Measurements from ENCODE around the gene SLC24A4.

The SLC24A4 gene, protein sequence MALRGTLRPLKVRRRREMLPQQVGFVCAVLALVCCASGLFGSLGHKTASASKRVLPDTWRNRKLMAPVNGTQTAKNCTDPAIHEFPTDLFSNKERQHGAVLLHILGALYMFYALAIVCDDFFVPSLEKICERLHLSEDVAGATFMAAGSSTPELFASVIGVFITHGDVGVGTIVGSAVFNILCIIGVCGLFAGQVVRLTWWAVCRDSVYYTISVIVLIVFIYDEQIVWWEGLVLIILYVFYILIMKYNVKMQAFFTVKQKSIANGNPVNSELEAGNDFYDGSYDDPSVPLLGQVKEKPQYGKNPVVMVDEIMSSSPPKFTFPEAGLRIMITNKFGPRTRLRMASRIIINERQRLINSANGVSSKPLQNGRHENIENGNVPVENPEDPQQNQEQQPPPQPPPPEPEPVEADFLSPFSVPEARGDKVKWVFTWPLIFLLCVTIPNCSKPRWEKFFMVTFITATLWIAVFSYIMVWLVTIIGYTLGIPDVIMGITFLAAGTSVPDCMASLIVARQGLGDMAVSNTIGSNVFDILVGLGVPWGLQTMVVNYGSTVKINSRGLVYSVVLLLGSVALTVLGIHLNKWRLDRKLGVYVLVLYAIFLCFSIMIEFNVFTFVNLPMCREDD

DNA sequence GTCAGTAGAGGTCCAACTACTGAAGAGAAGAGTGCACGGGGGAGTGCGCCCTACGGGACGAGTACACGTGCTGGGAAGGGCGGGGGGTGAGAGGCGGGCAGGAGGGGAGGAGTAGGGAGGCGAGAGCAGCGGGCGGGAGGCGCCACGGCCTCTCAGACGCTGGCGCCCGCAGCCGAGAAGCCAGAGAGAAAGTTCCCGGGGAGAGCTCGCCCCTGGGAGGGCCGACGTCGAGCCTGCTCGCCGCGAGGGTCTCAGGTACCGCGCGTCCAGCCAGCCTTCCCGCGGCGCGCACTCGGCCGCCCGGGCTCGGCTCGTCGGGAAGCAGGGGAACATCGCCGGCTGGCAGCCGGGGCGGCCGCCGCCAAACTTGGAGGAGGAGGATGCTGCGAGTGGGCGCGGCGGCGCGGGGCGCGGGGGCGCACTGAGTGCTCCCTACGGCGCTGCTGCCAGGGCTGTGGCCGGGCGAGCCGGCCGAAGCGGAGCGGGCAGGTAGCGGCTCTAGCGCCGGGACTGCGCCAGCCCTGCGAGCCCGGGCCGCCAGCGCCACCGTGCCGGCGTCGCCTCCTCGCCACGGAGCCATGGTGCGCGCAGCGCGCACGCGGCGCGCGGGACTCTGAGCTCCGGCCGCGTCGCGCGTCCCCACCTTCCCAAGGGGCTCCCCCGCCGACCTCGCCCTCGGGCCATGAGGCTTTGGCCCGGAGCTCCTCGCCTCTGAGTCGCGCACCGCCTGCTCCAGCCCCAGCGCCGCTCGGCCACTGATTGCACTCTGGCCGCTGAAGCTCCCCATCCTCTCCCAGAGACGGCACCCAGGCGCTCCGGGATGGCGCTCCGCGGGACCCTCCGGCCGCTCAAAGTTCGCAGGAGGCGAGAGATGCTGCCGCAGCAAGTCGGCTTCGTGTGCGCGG lies at the start of gene SLC24A4:
TSS of gene SLC24A4 (plus strand) at position 155 of the 905 bp plus-strand sequence. CDS start at position 821, 666 bp downstream.
- DNase-seq, result no peak

DNA sequence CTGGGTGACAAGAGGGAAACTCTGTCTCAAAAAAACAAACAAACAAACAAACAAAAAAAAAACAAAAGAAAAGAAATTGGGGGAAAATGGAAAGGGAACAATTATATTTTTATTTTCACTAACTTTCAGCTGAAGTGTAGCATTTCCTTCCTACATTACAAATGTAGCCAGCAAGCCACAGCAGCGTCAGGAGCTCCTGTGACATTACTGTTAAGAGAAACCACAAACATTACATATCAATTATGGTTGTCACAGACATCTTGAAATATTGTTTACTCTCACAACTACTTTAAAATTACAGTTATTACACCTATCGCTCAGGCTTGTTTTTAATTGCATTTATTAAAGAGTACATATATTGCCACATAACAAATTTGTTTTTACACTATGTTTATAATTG lies 49.8 kb upstream of the SLC24A4 start:
- DNase-seq, result no peak

DNA sequence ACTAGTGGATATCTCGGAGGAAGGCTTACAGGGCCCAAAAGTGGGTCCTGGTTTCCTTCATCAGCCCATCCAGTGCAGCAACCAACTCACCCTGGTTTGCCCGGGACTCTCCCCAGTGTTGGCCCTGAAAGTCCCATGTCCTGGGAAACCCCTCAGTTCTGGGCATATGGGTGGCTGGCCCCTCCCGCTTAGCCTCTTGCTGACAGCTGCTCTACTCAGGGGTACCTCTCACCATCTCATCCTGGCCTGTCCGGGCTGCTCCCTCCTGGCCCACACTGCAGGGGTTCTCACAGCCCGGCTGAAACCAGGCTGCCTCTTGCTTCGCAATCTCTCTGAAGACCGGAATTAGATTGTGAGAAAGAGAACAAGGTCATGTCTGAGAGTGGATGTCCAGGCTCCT lies 48.9 kb upstream of the SLC24A4 start:
- DNase-seq, result no peak

DNA sequence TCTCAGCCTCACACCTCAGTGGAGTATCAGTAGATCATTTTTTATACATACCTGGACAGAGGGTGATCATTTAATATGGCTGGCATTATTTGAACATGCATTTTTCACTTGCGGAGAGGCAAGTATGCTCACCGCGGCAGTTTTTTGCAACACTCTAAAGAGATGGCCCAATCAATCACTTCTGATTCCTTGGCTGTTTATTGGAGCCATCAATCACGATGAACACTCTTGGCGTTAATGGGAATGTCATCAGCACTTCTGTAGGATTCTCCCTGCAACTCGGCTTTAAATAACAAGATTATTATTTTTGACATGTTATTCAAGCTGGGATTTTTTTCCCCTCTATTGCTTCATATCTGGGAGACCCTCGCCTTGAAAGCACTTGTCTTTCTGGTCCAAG lies 46.9 kb upstream of the SLC24A4 start:
- no peak for DNase-seq

DNA sequence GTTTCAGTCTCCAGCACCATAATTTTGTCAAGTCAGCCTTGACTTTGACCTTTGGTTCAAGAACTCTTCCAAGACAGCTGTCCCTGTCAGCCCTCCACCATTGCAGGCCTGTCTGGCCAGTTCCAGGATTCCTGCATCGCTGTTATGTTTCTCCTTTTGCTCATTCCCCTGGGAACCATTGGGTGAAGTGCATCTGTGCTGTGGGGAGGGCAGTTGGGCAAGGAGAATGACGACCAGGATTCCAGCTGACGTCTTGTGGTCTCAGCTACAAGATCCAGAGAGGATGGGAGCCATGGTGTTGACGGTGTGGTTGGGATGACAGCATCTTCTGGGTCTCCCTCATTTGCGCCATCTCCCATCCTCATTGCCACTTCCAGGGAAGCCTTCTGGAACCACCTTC lies 45.9 kb upstream of the SLC24A4 start:
- DNase-seq, result no peak

DNA sequence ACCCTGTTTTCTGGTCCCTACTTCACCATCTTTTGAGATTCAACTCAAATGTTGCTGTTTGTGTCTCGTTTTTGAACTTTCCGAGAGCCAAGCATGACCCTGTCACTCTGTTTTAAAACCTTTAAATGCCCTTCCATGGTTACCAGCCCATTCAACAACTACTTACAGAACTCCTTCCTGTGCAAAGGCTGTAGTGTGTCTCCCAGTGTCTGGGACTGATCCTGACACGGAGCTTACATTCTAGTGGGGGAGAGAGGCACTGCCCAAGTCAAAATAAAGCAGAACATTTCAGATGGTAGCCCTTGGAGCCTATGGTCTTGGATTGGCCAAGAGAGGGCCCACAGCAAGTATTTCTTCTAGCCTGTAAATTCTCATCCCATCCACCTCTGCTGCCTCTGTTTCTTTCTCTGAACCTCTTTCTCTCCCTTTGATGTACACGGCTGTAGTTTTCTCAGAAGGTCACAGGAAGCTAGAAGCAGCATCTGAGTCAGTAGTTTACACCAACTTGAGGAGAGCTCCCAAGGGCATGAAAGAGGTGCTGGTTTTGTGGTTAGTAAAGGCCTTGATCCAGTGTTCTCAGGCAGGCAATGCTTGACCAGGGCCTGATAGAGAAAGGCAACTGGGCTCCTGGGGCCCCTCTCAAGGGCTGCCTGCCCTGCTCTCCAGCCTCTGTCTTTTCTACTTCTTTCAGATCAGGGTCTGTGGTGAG lies 42.3 kb upstream of the SLC24A4 start:
- DNase-seq, result no peak

DNA sequence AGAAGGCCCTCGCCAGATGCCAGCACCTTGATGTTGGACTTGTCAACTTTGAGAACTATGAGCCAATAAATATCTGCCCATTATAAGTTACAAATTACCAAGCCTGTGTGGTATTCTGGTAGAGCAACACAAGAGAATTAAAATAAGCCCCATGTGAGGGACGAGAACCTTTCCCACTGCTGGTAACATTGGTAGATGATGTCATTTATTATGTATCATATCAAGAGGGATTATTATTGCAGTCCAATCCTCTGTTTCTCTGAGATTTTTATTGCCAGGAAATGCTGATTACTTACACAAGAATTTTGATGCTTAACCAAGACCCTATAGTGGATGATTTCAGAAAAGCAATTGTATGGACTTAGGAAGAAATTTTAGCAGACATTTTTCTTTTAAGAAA lies 40.3 kb upstream of the SLC24A4 start:
- DNase-seq, result no peak

DNA sequence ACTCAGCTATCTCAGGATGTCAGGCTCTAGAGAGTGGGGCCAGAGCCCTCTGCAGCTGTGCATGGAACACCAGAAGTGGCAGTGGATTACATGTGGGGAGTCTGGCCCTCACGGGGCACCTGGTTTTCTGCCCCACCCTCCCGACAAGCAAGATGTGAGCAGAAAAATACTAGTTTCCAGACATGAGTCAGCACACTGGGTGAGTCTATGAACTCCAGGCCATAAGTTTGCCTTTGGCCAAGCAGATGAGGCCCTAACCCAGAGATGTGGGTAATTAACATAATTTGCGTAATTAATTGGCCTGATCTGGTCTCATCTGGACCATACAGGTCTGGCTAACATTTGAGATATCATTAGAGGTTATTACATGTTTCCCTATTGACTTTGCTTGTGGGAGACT lies 37.7 kb upstream of the SLC24A4 start:
- no peak for DNase-seq

DNA sequence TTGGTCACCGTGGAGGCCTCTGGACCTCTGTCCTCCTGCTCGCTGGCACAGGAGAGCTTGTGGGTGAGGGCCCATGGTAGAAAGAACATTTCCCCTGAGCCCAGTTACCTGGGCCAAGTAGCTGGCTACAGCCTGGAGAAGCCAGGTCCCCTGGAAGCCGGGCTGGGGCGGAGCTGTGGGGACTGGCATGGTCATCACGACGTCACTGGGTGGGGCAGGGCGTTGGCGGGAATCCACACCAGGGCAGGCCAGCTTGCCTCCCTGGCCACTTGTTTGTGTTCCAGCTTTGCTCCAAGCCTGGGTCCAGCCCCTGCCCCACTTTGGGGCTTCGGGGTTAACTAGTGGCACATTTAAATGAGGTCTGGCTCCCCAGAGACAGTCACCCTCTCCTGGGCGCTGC lies 35.0 kb upstream of the SLC24A4 start:
- DNase-seq, result no peak

DNA sequence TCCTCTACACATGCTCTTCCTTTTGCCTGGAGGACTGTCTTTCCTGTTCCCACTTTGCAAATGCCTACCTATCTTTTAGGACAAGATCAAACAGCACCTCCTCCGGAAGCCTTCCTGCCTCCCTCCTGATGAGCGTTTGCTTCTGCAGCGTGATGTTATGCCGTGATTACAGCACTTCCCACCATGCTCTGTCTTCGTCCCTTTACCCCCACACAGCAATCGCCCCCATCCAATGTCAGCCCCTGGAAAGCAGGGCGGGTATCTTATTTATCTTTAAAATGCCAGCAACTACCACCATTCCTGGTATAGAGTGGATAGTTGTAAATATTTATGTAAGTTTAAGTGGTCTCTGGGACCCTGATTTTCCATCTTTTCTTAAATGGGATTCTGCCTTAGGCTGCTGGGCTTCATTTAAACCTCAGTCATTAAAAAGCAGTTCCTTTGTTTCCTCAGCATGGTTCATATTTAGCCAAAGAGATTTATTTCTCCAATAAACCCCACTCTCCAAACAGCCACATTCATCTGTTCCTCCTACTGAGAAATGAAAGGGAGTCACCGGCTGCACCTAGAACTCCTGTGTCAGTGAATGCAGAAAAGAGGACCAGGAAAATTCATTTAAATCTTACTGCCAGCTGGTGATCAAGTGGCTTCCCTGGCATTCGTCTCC lies 33.8 kb upstream of the SLC24A4 start:
- DNase-seq, result no peak

DNA sequence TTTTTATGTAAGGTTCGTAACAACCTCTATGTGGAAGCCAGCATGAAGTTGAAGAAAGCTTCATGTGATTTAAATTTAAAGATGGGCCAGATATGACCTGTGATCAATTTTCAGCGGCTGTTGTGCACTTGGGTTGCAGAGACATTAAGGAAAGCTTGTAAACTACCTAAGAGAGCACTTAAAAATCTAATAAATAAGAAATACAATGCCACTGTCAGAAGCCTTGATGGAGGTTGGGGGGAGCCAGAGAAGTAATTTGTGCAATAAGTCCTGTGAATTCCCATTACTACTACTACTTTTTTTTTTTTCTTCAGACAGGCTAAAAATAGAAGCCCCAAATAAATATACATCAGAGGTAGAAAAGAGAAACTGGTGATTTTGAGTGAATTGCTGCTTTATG lies 30.3 kb upstream of the SLC24A4 start:
- DNase-seq, result no peak

DNA sequence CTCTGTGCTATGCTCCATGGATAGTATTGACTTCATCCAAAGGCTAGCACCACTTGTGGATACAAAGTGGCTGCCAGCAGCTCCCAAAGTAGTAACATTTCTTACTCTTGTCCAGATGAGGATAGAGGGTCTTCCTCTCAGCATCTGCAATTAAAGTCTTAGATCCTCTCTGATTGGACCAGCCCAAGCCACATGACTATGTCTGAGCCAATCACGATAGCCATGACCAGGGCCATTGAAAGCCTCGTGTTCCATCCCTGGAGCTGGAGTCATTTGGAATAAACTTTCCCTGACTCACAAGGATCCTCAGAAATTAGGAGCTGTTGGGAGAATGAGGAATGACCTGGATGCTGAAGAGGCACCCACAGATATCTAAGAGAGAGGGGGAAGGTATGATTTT lies 28.5 kb upstream of the SLC24A4 start:
- DNase-seq, result no peak

DNA sequence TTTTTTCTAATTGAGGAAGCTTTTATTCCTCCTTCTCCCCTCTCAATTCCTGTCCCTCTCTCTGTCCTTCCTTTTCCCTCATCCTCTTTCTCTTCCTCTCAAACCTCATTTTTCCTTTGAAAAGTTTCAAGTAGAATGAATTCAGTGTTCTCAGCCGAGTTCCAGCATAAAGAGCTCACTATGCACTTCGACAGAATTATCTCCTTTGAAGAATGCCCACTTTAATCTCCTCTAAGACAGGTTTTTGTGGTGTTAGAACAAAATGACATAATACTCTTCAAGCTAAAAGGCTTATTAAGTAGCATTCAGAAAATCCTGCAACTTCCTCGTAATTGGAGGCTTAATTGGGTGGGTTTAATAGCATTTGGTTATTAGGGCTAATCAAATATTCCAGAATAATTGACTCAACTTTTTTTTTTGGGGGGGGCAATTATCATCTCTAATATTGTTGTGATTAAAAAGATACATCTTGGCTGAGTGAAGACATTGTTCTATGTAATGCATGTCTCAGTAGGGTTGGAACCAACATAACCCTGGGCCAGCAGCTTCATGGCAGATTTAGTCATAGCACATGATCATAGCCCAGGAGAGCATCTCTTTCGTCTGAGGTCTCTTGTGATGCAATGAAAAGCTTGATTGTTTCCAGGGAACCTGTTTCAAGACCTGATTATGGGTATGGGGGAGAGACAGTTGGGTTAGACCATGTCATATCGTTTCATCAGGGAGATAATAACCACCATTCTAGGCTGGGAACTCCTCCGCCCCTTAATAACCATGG lies 25.0 kb upstream of the SLC24A4 start:
- DNase-seq, result no peak

DNA sequence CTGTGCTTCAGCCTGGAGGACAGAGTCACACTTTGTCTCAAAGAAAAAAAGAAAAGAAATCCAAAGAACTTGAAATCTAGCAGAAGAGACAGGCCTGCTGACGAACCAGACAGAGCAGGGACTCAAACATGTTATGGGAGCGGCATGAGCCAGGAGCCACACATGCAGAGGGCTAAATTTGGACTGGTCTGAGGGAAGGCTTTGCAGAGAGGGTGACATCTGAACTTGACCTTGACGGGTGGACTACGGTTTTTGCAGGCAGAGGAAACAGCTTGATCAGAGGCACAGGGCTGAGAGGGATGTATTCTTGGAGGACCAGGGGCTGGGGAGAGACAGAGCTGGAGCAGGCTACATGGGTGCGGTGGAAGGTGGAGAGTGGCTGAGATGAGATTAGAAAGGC lies 20.5 kb upstream of the SLC24A4 start:
- DNase-seq, result no peak

DNA sequence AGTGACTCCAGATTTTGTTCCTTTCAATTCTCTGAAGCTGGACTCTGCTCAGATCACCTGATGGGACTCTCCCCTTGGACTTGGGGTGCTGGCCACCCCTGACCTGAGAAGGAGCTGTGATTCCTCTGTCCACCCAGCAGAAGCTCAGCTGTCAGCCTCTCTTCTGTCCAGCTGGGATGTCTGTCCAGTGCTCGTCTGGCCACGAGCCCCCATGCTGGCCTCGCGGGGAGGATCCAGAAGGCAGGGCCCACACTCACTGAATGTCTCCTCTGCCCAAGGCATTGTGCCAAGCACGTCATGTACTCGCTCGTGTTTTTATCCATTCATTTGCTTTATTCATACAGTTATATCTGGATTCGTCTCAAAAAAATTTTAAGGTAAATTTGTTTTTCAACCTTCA lies 14.2 kb upstream of the SLC24A4 start:
- no peak for DNase-seq

DNA sequence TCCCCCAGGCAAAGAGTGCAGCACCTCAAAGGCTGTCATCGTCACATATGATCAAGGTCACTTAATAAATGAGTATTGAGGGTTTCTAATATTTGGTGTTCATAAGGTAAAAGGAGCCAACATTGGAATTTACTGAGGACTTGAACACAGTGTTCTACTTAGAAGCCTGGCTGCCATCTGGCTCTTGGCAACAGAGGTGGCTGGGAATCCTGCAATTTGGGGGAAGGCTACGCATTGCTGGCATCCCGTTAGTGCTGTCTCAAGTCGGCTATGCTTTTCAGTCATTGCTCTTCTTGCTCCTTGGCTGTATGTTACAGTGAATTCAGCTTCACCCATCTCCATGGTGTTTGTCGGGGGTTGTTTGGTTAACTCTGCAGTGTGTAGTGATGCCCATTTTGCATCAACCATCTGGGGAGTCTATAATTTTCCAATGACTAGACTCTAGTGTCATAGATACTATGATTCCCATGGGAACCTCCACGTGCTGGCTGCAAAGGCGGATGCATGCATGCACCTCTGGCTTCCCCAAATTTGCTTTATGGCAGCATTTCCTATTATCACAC lies 12.9 kb upstream of the SLC24A4 start:
- no peak for DNase-seq

DNA sequence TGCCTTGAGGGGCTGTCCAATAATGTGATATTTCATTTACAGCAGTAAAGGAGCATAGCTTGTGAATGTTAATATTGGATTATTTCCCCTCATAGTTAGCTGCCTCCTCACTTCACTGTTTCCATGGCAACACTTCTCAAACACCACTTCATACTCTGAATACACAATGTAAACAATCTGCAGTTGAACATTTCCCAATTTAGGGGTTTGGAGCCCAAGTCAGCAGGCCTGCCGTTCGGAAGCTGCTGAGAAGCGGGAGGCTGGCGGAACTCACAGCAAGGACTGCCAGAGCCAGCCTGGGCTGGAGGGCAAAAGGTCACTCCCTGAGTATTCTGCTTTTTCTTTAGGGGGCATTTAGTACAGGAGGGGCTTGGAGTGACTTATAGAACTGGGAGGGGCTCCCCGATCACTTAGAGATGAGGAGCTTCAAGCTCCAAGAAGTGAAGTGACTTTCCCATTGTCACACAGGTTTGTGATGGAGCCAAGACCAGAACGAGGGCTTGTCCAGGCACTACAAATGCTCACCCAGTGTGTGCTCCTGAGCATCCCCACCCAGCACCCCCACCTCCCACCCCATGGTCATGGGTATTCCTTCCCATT lies 12.1 kb upstream of the SLC24A4 start:
- DNase-seq, result no peak

DNA sequence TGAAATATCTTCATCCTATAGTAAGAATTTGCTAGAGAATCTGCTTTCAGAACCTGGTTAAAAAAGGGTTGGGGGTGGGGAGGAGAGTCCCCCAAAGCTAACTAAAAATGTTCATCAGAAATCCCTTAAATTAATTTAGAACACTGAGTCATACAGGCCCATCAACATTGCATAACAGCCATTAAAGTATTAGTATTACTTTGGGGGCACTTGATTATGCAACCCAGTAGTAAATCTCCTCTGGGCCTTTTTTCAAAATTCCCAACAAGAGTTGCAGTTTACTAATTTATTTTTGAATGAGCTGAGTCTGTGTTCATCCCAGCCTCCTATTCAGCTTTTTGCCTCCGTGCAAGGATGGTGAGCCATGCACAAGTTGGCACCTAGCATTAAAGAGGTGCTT lies 8.8 kb upstream of the SLC24A4 start:
- DNase-seq, result no peak

DNA sequence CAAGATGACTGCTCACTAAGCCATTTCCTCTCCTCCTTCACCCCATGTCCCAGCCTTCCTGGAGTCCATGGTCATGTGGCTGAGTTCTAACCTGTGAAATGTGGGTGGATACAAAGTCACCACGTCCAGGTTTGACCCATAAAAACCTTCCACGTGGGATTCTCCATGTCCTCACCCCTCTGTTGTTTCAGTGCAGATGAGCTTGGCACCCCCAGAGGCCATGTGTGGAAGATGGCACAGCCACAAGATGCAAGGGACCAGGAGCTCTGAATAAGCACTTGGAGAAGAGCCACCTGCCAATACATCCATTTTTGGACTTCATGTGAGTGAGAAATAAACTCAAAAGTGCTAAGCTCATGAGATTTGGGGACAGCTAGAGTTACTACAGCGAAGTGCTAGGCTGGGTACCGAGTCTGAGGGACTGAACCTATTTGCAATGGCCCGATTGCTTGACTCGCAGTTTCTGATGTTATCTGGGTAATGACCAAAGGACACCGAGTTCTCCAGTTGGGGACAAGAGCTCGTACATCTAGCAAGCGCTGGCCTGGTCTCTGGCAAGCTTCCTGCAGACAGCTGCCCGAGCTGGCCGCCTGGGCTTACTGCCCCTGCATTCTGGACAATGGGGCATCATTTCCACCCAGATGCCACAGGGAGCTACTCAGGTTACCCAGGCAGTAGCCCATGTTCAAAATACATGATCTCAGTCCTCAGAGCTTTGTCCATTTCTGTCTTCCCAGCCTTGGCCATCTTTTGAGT lies 7.7 kb upstream of the SLC24A4 start:
- no peak for DNase-seq

DNA sequence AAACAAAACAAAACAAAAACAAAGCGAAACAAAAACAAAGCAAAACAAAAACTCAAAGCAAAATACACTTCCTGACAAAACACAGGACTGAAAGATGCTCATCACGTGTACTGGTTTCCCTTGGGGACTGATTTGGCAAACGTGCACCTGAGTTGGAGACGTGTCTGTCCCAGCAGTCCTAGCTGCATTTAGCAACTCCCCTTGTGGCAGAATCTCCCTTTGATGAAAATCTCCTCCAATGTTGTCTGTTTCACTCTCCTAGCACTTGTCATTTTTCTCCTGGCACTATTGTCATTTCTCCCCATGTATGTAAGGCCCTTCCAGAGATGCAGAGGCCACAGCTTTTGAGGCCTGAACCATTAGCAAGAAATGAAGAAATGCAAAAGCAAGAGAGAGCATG lies 6.8 kb upstream of the SLC24A4 start:
- no peak for DNase-seq

All from NCI-H1092 treated with DMSO at 0.1 percent for 48 hours (cell line).